ENCODE results near the gene GNL1.
"Not testable (repeated sequence)": the region's sequence is repeated elsewhere in the genome, so short reads cannot be mapped to it uniquely, and the experiment has no call there.

GRCh38 chr6:30529349-30529875, 26.9 kb downstream of the GNL1 start:
- not testable (repeated sequence) for TF ChIP-seq MYC (IDR thresholded peaks at IDR 0.05; ENCODE audit: low read depth, low read length); POLR2AphosphoS5 (IDR thresholded peaks at IDR 0.05; ENCODE audit: insufficient read depth, low read depth, low read length); CTCF (IDR thresholded peaks at IDR 0.05; ENCODE audit: extremely low read depth in 1 of 2, insufficient read depth in 1 of 2, low read depth in 1 of 2, low read length in 2 of 2); POLR2A (IDR thresholded peaks at IDR 0.05; ENCODE audit: low read depth, low read length); EZH2 (IDR thresholded peaks at IDR 0.05; ENCODE audit: borderline replicate concordance, low read depth, low read length, severe bottlenecking); JUN (IDR thresholded peaks at IDR 0.05; ENCODE audit: borderline replicate concordance, insufficient read depth, insufficient read length, low read depth); FOS (IDR thresholded peaks at IDR 0.05; ENCODE audit: borderline replicate concordance, insufficient read depth, low read length); MAX (IDR thresholded peaks at IDR 0.05; ENCODE audit: insufficient read depth, insufficient read length)
